ENCODE results near the gene LRRN4. TPM values are rescaled to one million over a fixed set of nuclear protein-coding genes. Genes with fewer than 3 reads are reported as not detected.

Gene LRRN4
- total and polyA plus RNA-seq, 2 of the 4 experiments (the other 2 are of a cell fraction), result under 0.01 to 0.19 TPM

GRCh38 chr20:6095409-6095808, 41.5 kb upstream of the LRRN4 start:
- H3K4me1 ChIP-seq (ENCODE audit: control insufficient read depth, insufficient read depth, low read length), result no peaks in the 10 kb centered on the region
- no TSS peak for BruUV-seq (replicated peaks)
- H2BK15ac ChIP-seq (ENCODE audit: low read depth, low read length), result no peak overlapping the region
- in situ Hi-C loops (cut with MboI; ENCODE audit: low sequenced_read_pairs) (no loop called here), dilution Hi-C loops (cut with HindIII; ENCODE audit: low sequenced_read_pairs, unreplicated experiment) (no loop called here), intact Hi-C loops (cut with micrococcal nuclease) (no loop called here)
- H3K18ac ChIP-seq (ENCODE audit: low read depth, low read length), result no peak overlapping the region
- H3K79me1 ChIP-seq (ENCODE audit: low read depth in 1 of 2, low read length in 2 of 2), result no peaks in the 10 kb centered on the region
- H4K91ac ChIP-seq (ENCODE audit: insufficient read depth, low read depth, low read length), result no peak overlapping the region
- no peaks in the 10 kb centered on the region for H4K20me1 ChIP-seq (ENCODE audit: insufficient read depth, low read length)
- no peak overlapping the region for H2AK9ac ChIP-seq (replicated peaks; ENCODE audit: low read depth, low read length, poor library complexity)
- H3K4me2 ChIP-seq (ENCODE audit: low read depth, low read length), result no peak overlapping the region
- H4K5ac ChIP-seq (ENCODE audit: low read depth, low read length), result no peak overlapping the region
- ChIA-PET POLR2A (ENCODE audit: unreplicated experiment) (no interaction called here), CTCF (no interaction called here)
- no peak overlapping the region for H4K8ac ChIP-seq (ENCODE audit: low read depth in 2 of 2, low read length in 2 of 2)
- TF ChIP-seq CEBPB (IDR thresholded peaks at IDR 0.05; ENCODE audit: low read depth, low read length) (no peak), RFX5 (IDR thresholded peaks at IDR 0.05; ENCODE audit: low read depth, low read length) (no peak), RAD21 (IDR thresholded peaks at IDR 0.05; ENCODE audit: low read length) (no peak), CHD1 (IDR thresholded peaks at IDR 0.05; ENCODE audit: low read depth, low read length) (no peak), MAZ (IDR thresholded peaks at IDR 0.05; ENCODE audit: borderline replicate concordance, low read depth, low read length) (no peak), MAFK (IDR thresholded peaks at IDR 0.05; ENCODE audit: low read depth, low read length) (no peak), BHLHE40 (IDR thresholded peaks at IDR 0.05; ENCODE audit: low read depth, low read length) (no peak), CTCF (conservative IDR thresholded peaks at IDR 0.05; ENCODE audit: low read depth, low read length) (no peak), FOS (IDR thresholded peaks at IDR 0.05; ENCODE audit: low read depth, low read length) (no peak), NFE2L2 (IDR thresholded peaks at IDR 0.05; ENCODE audit: low read depth, low read length) (no peak), POLR2A (IDR thresholded peaks at IDR 0.05; ENCODE audit: low read depth, low read length) (no peak), RCOR1 (IDR thresholded peaks at IDR 0.05; ENCODE audit: insufficient replicate concordance, low read length) (no peak), SMC3 (IDR thresholded peaks at IDR 0.05; ENCODE audit: low read depth, low read length) (no peak)
- no peak for DNase-seq
- WGBS, 2 experiments (ENCODE audit: extremely low coverage in 2 of 2, insufficient read length in 1 of 2), result no CpG with 5 or more reads among the region's 5 CpGs
- H3K23ac ChIP-seq (ENCODE audit: low read depth, low read length), result no peak overlapping the region
- H2AFZ ChIP-seq (replicated peaks; ENCODE audit: low read length, poor library complexity), result no peak overlapping the region
- H3K27ac ChIP-seq (ENCODE audit: insufficient read depth, low read length), result no peak overlapping the region
- no peak overlapping the region for H2BK120ac ChIP-seq (ENCODE audit: low read depth, low read length)
- H3K4ac ChIP-seq (ENCODE audit: low read depth, low read length), result no peak overlapping the region
- H3K9ac ChIP-seq (ENCODE audit: low read depth, low read length), result no peak overlapping the region
- no peak overlapping the region for H3K14ac ChIP-seq (replicated peaks; ENCODE audit: low read depth, low read length)
- H3K36me3 ChIP-seq (ENCODE audit: control insufficient read depth, insufficient read depth, low read length), result no peaks in the 10 kb centered on the region
- no peaks in the 10 kb centered on the region; the same call in 1 of the 2 replicates for H3K27me3 ChIP-seq (ENCODE audit: control insufficient read depth, insufficient read depth, low read length)
- H3K56ac ChIP-seq (ENCODE audit: extremely low read depth, insufficient read depth, low read length), result no peak overlapping the region
- no peak overlapping the region for H2AK5ac ChIP-seq (ENCODE audit: low read depth, low read length)
- no peaks in the 10 kb centered on the region for H3K9me1 ChIP-seq (ENCODE audit: insufficient read depth, low read length)
- H3K4me3 ChIP-seq (ENCODE audit: insufficient read depth, low read depth, low read length), result no peak overlapping the region
- H2BK5ac ChIP-seq (ENCODE audit: low read depth, low read length, poor library complexity, severe bottlenecking), result no peak overlapping the region
- H3K9me3 ChIP-seq (ENCODE audit: control insufficient read depth, insufficient read depth, low read length), result no peaks in the 10 kb centered on the region
- H2BK20ac ChIP-seq (ENCODE audit: low read depth, low read length), result no peak overlapping the region
- no peak for ATAC-seq (ENCODE audit: low read depth)

All from IMR-90 (cell line).